Measurements from ENCODE around the gene FAM110A.
A peak's percentile ranks its signal among the peaks of the same experiment; 100 is the strongest.
"Not testable (repeated sequence)": the region's sequence is repeated elsewhere in the genome, so short reads cannot be mapped to it uniquely, and the experiment has no call there.

FAM110A gene

GRCh38 chr20:841568-842546 lies 8.3 kb downstream of the FAM110A start:
- DNase-seq (ENCODE audit: low read depth in 2 of 3, low spot score in 1 of 3), result no peak

GRCh38 chr20:842547-842940 lies 9.0 kb downstream of the FAM110A start:
- DNase-seq (ENCODE audit: low read depth in 2 of 3, low spot score in 1 of 3), result no peak

GRCh38 chr20:843912-844311 lies 10.4 kb downstream of the FAM110A start:
- DNase-seq (ENCODE audit: low read depth in 2 of 3, low spot score in 1 of 3), result no peak

GRCh38 chr20:844473-845225 lies 11.1 kb downstream of the FAM110A start:
- DNase-seq (ENCODE audit: low read depth in 2 of 3, low spot score in 1 of 3), result peak; percentile 71 to 80 (median 75)

- DNase-seq (ENCODE audit: low read depth in 2 of 3, low spot score in 1 of 3), result no peak
Observed at GRCh38 chr20:845226-845868, 11.8 kb downstream of the FAM110A start.

- DNase-seq (ENCODE audit: low read depth in 2 of 3, low spot score in 1 of 3), result no peak
Observed at GRCh38 chr20:845941-846893, 12.7 kb downstream of the FAM110A start.

- peak in 1 of 3 donors; percentile 33 for DNase-seq (ENCODE audit: low read depth in 2 of 3, low spot score in 1 of 3)
Observed at GRCh38 chr20:846894-847278, 13.4 kb downstream of the FAM110A start.

- DNase-seq (ENCODE audit: low read depth in 2 of 3, low spot score in 1 of 3), result no peak
Observed at GRCh38 chr20:848193-848592, 14.7 kb downstream of the FAM110A start.

GRCh38 chr20:848731-849130 lies 15.2 kb downstream of the FAM110A start:
- DNase-seq (ENCODE audit: low read depth in 2 of 3, low spot score in 1 of 3), result not testable (repeated sequence)

GRCh38 chr20:853406-853996 lies 20.0 kb downstream of the FAM110A start:
- DNase-seq (ENCODE audit: low read depth in 2 of 3, low spot score in 1 of 3), result no peak

GRCh38 chr20:854601-855000 lies 21.1 kb downstream of the FAM110A start:
- no peak for DNase-seq (ENCODE audit: low read depth in 2 of 3, low spot score in 1 of 3)

- no peak for DNase-seq (ENCODE audit: low read depth in 2 of 3, low spot score in 1 of 3)
Observed at GRCh38 chr20:855466-856360, 22.2 kb downstream of the FAM110A start.

- DNase-seq (ENCODE audit: low read depth in 2 of 3, low spot score in 1 of 3), result peak in 1 of 3 donors; percentile 22
Observed at GRCh38 chr20:856361-856775, 22.9 kb downstream of the FAM110A start.

GRCh38 chr20:858011-858410 lies 24.5 kb downstream of the FAM110A start:
- DNase-seq (ENCODE audit: low read depth in 2 of 3, low spot score in 1 of 3), result no peak

GRCh38 chr20:859751-860231 lies 26.3 kb downstream of the FAM110A start:
- DNase-seq (ENCODE audit: low read depth in 2 of 3, low spot score in 1 of 3), result no peak

- no peak for DNase-seq (ENCODE audit: low read depth in 2 of 3, low spot score in 1 of 3)
Observed at GRCh38 chr20:860891-861290, 27.4 kb downstream of the FAM110A start.

GRCh38 chr20:865440-865839 lies 31.9 kb downstream of the FAM110A start:
- DNase-seq (ENCODE audit: low read depth in 2 of 3, low spot score in 1 of 3), result no peak

GRCh38 chr20:868279-868678 lies 34.8 kb downstream of the FAM110A start:
- no peak for DNase-seq (ENCODE audit: low read depth in 2 of 3, low spot score in 1 of 3)

- no peak for DNase-seq (ENCODE audit: low read depth in 2 of 3, low spot score in 1 of 3)
Observed at GRCh38 chr20:869606-870005, 36.1 kb downstream of the FAM110A start.
